Measurements from ENCODE around the gene SEL1L2.

The SEL1L2 gene

GRCh38 chr20:13831476-13831875 lies 158.9 kb downstream of the SEL1L2 start:
- H3K4me1 ChIP-seq (ENCODE audit: control insufficient read depth in 2 of 2, insufficient read depth in 2 of 2, low read length in 2 of 2): no peaks in the 10 kb centered on the region
- no peak overlapping the region for H3K27ac ChIP-seq (ENCODE audit: low read depth in 2 of 2, low read length in 2 of 2)
- no peaks in the 10 kb centered on the region for H3K36me3 ChIP-seq (ENCODE audit: control insufficient read depth in 2 of 2, insufficient read depth in 2 of 2, low read length in 2 of 2)
- no peaks in the 10 kb centered on the region for H3K27me3 ChIP-seq (ENCODE audit: control insufficient read depth in 2 of 2, insufficient read depth in 2 of 2, low read length in 2 of 2)
- no peak overlapping the region for H3K4me3 ChIP-seq (ENCODE audit: low read length in 2 of 2)
- H3K9me3 ChIP-seq (ENCODE audit: control insufficient read depth in 2 of 2, low read length in 2 of 2): no peaks in the 10 kb centered on the region
- no peak overlapping the region for H3K9ac ChIP-seq (ENCODE audit: low read depth in 1 of 2, low read length in 2 of 2)

GRCh38 chr20:13825465-13825864 lies 164.9 kb downstream of the SEL1L2 start:
- no peak overlapping the region for H3K27ac ChIP-seq (ENCODE audit: low read depth in 2 of 2, low read length in 2 of 2)
- H3K9ac ChIP-seq (ENCODE audit: low read depth in 1 of 2, low read length in 2 of 2): no peak overlapping the region
- no peak overlapping the region for H3K4me3 ChIP-seq (ENCODE audit: low read length in 2 of 2)
- no peaks in the 10 kb centered on the region for H3K27me3 ChIP-seq (ENCODE audit: control insufficient read depth in 2 of 2, insufficient read depth in 2 of 2, low read length in 2 of 2)
- H3K4me1 ChIP-seq (ENCODE audit: control insufficient read depth in 2 of 2, insufficient read depth in 2 of 2, low read length in 2 of 2): no peaks in the 10 kb centered on the region
- no peaks in the 10 kb centered on the region for H3K36me3 ChIP-seq (ENCODE audit: control insufficient read depth in 2 of 2, insufficient read depth in 2 of 2, low read length in 2 of 2)
- no peaks in the 10 kb centered on the region for H3K9me3 ChIP-seq (ENCODE audit: control insufficient read depth in 2 of 2, low read length in 2 of 2)

- Histone ChIP-seq H3K4me1 (ENCODE audit: control insufficient read depth in 2 of 2, insufficient read depth in 2 of 2, low read length in 2 of 2) (no peaks in the 10 kb centered on the region), H3K4me3 (ENCODE audit: low read length in 2 of 2) (no peak overlapping the region), H3K9me3 (ENCODE audit: control insufficient read depth in 2 of 2, low read length in 2 of 2) (no peaks in the 10 kb centered on the region), H3K9ac (ENCODE audit: low read depth in 1 of 2, low read length in 2 of 2) (no peak overlapping the region), H3K27me3 (ENCODE audit: control insufficient read depth in 2 of 2, insufficient read depth in 2 of 2, low read length in 2 of 2) (no peaks in the 10 kb centered on the region), H3K27ac (ENCODE audit: low read depth in 2 of 2, low read length in 2 of 2) (no peak overlapping the region), H3K36me3 (ENCODE audit: control insufficient read depth in 2 of 2, insufficient read depth in 2 of 2, low read length in 2 of 2) (no peaks in the 10 kb centered on the region)
Measured at GRCh38 chr20:13824459-13824858, 166.0 kb downstream of the SEL1L2 start.

- H3K9ac ChIP-seq (ENCODE audit: low read depth in 1 of 2, low read length in 2 of 2): no peak overlapping the region
- no peak overlapping the region for H3K4me3 ChIP-seq (ENCODE audit: low read length in 2 of 2)
- peaks cover 6 to 9% of the 10 kb centered on the region in 2 donors for H3K36me3 ChIP-seq (ENCODE audit: control insufficient read depth in 2 of 2, insufficient read depth in 2 of 2, low read length in 2 of 2)
- no peak overlapping the region for H3K27ac ChIP-seq (ENCODE audit: low read depth in 2 of 2, low read length in 2 of 2)
- H3K27me3 ChIP-seq (ENCODE audit: control insufficient read depth in 2 of 2, insufficient read depth in 2 of 2, low read length in 2 of 2): no peaks in the 10 kb centered on the region
- no peaks in the 10 kb centered on the region for H3K9me3 ChIP-seq (ENCODE audit: control insufficient read depth in 2 of 2, low read length in 2 of 2)
- no peaks in the 10 kb centered on the region for H3K4me1 ChIP-seq (ENCODE audit: control insufficient read depth in 2 of 2, insufficient read depth in 2 of 2, low read length in 2 of 2)
Measured at GRCh38 chr20:13822459-13822858, 168.0 kb downstream of the SEL1L2 start.

GRCh38 chr20:13821876-13822275 lies 168.5 kb downstream of the SEL1L2 start:
- no peaks in the 10 kb centered on the region for H3K27me3 ChIP-seq (ENCODE audit: control insufficient read depth in 2 of 2, insufficient read depth in 2 of 2, low read length in 2 of 2)
- no peaks in the 10 kb centered on the region for H3K4me1 ChIP-seq (ENCODE audit: control insufficient read depth in 2 of 2, insufficient read depth in 2 of 2, low read length in 2 of 2)
- H3K9ac ChIP-seq (ENCODE audit: low read depth in 1 of 2, low read length in 2 of 2): no peak overlapping the region
- no peaks in the 10 kb centered on the region for H3K9me3 ChIP-seq (ENCODE audit: control insufficient read depth in 2 of 2, low read length in 2 of 2)
- no peak overlapping the region for H3K4me3 ChIP-seq (ENCODE audit: low read length in 2 of 2)
- H3K36me3 ChIP-seq (ENCODE audit: control insufficient read depth in 2 of 2, insufficient read depth in 2 of 2, low read length in 2 of 2): peaks cover 9 to 15% of the 10 kb centered on the region in 2 donors
- no peak overlapping the region for H3K27ac ChIP-seq (ENCODE audit: low read depth in 2 of 2, low read length in 2 of 2)

GRCh38 chr20:13819885-13820645 lies 170.3 kb downstream of the SEL1L2 start:
- no peak overlapping the region for H3K9ac ChIP-seq (ENCODE audit: low read depth in 1 of 2, low read length in 2 of 2)
- H3K9me3 ChIP-seq (ENCODE audit: control insufficient read depth in 2 of 2, low read length in 2 of 2): no peaks in the 10 kb centered on the region
- no peak overlapping the region for H3K27ac ChIP-seq (ENCODE audit: low read depth in 2 of 2, low read length in 2 of 2)
- no peaks in the 10 kb centered on the region for H3K27me3 ChIP-seq (ENCODE audit: control insufficient read depth in 2 of 2, insufficient read depth in 2 of 2, low read length in 2 of 2)
- H3K4me1 ChIP-seq (ENCODE audit: control insufficient read depth in 2 of 2, insufficient read depth in 2 of 2, low read length in 2 of 2): no peaks in the 10 kb centered on the region
- H3K36me3 ChIP-seq (ENCODE audit: control insufficient read depth in 2 of 2, insufficient read depth in 2 of 2, low read length in 2 of 2): peaks cover 23 to 29% of the 10 kb centered on the region in 2 donors
- H3K4me3 ChIP-seq (ENCODE audit: low read length in 2 of 2): no peak overlapping the region

GRCh38 chr20:13817342-13817741 lies 173.1 kb downstream of the SEL1L2 start:
- H3K9me3 ChIP-seq (ENCODE audit: control insufficient read depth in 2 of 2, low read length in 2 of 2): no peaks in the 10 kb centered on the region
- H3K9ac ChIP-seq (ENCODE audit: low read depth in 1 of 2, low read length in 2 of 2): no peak overlapping the region
- no peak overlapping the region for H3K4me3 ChIP-seq (ENCODE audit: low read length in 2 of 2)
- H3K27ac ChIP-seq (ENCODE audit: low read depth in 2 of 2, low read length in 2 of 2): no peak overlapping the region
- H3K36me3 ChIP-seq (ENCODE audit: control insufficient read depth in 2 of 2, insufficient read depth in 2 of 2, low read length in 2 of 2): peaks cover 39 to 54% of the 10 kb centered on the region in 2 donors
- H3K4me1 ChIP-seq (ENCODE audit: control insufficient read depth in 2 of 2, insufficient read depth in 2 of 2, low read length in 2 of 2): no peaks in the 10 kb centered on the region
- H3K27me3 ChIP-seq (ENCODE audit: control insufficient read depth in 2 of 2, insufficient read depth in 2 of 2, low read length in 2 of 2): no peaks in the 10 kb centered on the region

- Histone ChIP-seq H3K36me3 (ENCODE audit: control insufficient read depth in 2 of 2, insufficient read depth in 2 of 2, low read length in 2 of 2) (peaks cover 44 to 60% of the 10 kb centered on the region in 2 donors), H3K4me1 (ENCODE audit: control insufficient read depth in 2 of 2, insufficient read depth in 2 of 2, low read length in 2 of 2) (no peaks in the 10 kb centered on the region), H3K9me3 (ENCODE audit: control insufficient read depth in 2 of 2, low read length in 2 of 2) (no peaks in the 10 kb centered on the region), H3K27me3 (ENCODE audit: control insufficient read depth in 2 of 2, insufficient read depth in 2 of 2, low read length in 2 of 2) (no peaks in the 10 kb centered on the region), H3K27ac (ENCODE audit: low read depth in 2 of 2, low read length in 2 of 2) (no peak overlapping the region), H3K4me3 (ENCODE audit: low read length in 2 of 2) (no peak overlapping the region), H3K9ac (ENCODE audit: low read depth in 1 of 2, low read length in 2 of 2) (no peak overlapping the region)
Measured at GRCh38 chr20:13816757-13817156, 173.7 kb downstream of the SEL1L2 start.

GRCh38 chr20:13814672-13815071 lies 175.7 kb downstream of the SEL1L2 start:
- Histone ChIP-seq H3K36me3 (ENCODE audit: control insufficient read depth in 2 of 2, insufficient read depth in 2 of 2, low read length in 2 of 2) (peaks cover 61 to 80% of the 10 kb centered on the region in 2 donors), H3K4me3 (ENCODE audit: low read length in 2 of 2) (no peak overlapping the region), H3K4me1 (ENCODE audit: control insufficient read depth in 2 of 2, insufficient read depth in 2 of 2, low read length in 2 of 2) (no peaks in the 10 kb centered on the region), H3K9ac (ENCODE audit: low read depth in 1 of 2, low read length in 2 of 2) (no peak overlapping the region), H3K9me3 (ENCODE audit: control insufficient read depth in 2 of 2, low read length in 2 of 2) (no peaks in the 10 kb centered on the region), H3K27me3 (ENCODE audit: control insufficient read depth in 2 of 2, insufficient read depth in 2 of 2, low read length in 2 of 2) (no peaks in the 10 kb centered on the region), H3K27ac (ENCODE audit: low read depth in 2 of 2, low read length in 2 of 2) (no peak overlapping the region)

- no peak overlapping the region for H3K4me3 ChIP-seq (ENCODE audit: low read length in 2 of 2)
- no peak overlapping the region for H3K9ac ChIP-seq (ENCODE audit: low read depth in 1 of 2, low read length in 2 of 2)
- H3K9me3 ChIP-seq (ENCODE audit: control insufficient read depth in 2 of 2, low read length in 2 of 2): no peaks in the 10 kb centered on the region
- H3K36me3 ChIP-seq (ENCODE audit: control insufficient read depth in 2 of 2, insufficient read depth in 2 of 2, low read length in 2 of 2): peaks cover 69 to 88% of the 10 kb centered on the region in 2 donors
- no peaks in the 10 kb centered on the region for H3K4me1 ChIP-seq (ENCODE audit: control insufficient read depth in 2 of 2, insufficient read depth in 2 of 2, low read length in 2 of 2)
- H3K27ac ChIP-seq (ENCODE audit: low read depth in 2 of 2, low read length in 2 of 2): no peak overlapping the region
- no peaks in the 10 kb centered on the region for H3K27me3 ChIP-seq (ENCODE audit: control insufficient read depth in 2 of 2, insufficient read depth in 2 of 2, low read length in 2 of 2)
Measured at GRCh38 chr20:13813910-13814309, 176.5 kb downstream of the SEL1L2 start.

Measured in mucosa of rectum (tissue), 2 donors.